GM21390 (cell line): ENCODE data around the gene CIT.
"Not testable (repeated sequence)": the region's sequence is repeated elsewhere in the genome, so short reads cannot be mapped to it uniquely, and the experiment has no call there.

Source experiments
- ATAC-seq: cut with Tn5 transposase; IDR thresholded peaks from one replicate; pipeline ENCODE4 v1.9.1; 2021; ENCODE audit not compliant: unreplicated experiment

Gene CIT

GRCh38 chr12:119706427-119706826, 170.7 kb downstream of the CIT start:
- ATAC-seq: not testable (repeated sequence)

- no peak for ATAC-seq
Observed at GRCh38 chr12:119705182-119705581, 171.9 kb downstream of the CIT start.

DNA sequence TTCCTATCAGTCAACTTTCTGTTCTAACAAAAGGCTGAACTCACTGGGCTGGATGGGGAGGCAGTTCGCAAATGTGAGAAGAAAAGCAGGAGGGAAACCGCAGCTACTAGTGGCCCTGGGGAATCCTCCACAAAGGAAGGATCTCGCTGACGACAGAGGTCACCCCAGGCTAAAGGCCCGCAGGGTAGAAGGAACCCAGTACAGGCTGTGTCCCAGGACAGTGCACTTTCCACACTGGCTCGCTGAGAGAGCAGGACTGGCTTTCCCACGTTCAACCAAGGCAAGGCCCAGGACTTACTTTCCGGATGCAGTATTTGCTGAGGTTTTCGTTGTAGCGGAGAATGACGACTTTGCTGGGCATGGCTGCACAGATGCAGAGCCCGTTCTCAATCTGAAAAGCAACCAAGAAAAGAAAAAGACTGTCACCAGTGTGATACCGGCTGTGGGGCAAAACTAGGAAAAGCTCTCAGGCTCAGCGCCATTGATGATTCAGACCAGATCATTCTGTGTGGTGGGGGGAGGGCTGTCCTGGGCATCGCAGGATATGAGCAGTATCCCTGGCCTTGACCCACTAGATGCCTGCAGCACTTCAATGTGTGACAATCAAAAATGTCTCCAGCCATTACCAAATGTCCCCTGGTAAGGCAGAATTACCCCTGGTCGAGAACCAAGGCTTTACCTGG, 172.9 kb downstream of the CIT start:
- ATAC-seq: no peak

GRCh38 chr12:119700078-119700477, 177.0 kb downstream of the CIT start:
- no peak for ATAC-seq

DNA sequence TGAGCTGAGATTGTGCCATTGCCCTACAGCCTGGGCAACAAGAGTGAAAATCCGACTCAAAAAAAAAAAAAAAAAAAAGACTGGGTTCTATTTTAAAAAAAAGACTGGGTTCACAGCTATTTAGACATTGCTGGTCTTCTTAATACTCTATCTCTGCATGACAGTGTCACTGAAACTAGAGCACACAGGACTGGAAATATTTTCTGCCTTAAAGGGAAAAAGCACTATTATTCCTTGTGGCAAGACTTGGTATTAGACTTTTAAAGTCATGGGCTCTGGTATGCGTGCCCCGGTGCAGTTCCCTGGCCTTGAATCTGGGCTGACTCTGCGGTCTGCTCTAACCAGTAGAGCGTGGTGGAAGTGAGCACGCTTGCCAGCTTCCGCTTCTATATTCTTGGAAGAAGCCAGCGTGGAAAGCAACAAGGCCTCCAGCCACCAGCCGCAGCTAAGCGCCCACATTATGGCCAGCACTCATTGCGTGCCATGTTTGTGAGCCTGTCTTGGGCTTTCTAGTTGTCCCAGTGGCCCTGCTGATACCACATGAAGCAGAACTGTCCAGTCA, 177.8 kb downstream of the CIT start:
- ATAC-seq: no peak

DNA sequence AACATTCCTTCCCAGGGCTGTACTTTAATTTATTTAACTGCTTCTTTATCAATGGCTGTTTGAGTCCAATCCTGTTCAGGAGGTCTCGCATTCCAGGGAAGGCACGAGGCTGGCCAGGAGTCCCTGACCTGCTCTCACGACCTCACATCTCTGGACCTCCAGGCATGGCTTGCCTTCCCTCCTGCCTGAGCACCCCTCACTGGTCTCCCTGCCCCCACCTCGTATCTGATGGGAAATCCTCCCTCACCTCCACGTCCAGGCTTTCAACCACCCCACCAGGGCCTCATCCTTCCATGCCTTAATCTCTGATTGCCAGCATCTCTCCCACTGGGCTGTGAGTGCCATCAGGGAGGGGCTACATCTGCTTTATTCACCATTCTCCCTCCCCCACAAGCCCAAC, 180.2 kb downstream of the CIT start:
- no peak for ATAC-seq

DNA sequence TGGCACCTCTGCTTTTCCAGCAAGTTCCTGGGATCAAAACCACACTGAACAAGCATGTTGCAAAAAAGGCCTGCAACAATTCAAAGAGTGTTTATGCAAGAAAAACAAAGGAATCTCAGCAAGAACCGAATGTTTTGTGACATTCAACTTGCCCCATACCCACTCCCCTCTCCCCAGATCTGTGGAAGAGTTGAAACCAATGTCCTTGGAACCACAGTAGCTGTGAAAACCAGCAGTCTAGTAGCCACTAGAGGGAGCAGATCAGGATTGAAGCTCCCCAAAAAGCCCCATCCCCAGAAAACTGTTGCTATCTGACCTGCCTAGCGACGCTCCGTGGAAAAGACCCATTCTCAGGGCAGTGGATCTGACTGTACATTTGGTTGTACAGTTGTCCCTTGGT, 182.1 kb downstream of the CIT start:
- no peak for ATAC-seq

DNA sequence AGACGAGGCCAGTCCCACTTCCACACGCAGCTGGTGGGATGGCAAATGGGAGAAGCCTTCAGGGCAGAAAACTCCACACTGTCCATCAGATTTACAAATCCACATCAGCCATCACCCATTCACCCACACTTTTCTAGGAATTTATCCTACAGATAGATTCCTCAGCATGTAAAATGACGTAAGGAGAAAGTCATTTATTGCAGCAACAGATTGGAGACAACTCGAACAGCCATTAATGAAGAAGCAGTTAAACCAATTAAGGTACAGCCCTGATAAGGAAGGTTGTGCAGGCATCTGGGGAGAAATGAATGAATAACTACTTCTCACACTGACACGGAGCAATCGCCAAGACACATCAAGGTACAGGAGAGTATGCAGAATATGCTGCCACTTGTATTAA, 183.0 kb downstream of the CIT start:
- no peak for ATAC-seq

GRCh38 chr12:119693511-119693910, 183.6 kb downstream of the CIT start:
- ATAC-seq: no peak

GRCh38 chr12:119692997-119693396, 184.1 kb downstream of the CIT start:
- ATAC-seq: no peak

DNA sequence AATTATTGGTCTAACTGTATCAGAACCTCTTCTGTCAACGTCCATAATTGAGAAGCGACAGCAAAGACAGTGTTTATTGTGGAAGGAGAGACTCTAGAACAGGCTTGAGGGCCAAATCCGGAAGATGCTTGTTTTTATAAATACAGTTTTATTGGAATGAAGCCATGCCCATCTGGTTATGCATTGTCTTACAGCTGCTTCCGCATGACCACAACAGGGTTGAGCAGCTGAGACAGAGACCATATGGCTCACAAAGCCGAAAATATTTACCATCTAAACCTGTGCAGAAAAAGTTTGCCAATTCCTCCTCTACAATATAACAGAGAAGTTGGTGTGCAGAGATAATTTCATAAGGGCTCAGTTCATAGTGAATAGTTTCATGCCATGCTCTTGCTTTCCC, 184.7 kb downstream of the CIT start:
- no peak for ATAC-seq

DNA sequence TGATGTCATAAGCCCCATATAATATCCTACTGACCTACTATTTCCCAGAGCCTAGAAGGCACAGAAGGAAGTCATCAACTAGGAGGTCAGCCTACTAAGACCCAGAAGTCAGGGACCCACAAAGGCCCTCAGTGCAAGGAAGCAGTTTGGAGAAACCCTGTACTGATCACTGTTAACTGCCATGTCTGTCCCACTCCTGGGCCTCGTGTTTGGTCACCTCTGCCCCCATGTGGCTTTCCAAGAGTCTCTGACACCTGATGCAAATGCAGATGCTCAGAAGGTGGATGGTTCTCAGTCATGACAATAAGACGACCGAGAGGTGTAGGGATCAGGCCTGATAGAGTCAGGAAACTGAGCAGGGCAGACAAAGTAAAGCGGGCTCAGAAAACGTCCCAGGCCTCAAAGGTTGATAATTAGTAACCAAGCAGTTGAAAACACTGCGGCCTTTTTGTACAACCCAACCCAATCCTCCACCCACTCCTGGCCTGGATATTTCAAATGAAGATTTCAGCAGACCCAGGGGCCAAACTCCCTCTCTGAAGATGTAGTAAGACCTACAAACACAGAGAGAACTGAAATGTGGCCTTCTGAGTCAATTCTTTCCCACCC, 185.8 kb downstream of the CIT start:
- no peak for ATAC-seq

DNA sequence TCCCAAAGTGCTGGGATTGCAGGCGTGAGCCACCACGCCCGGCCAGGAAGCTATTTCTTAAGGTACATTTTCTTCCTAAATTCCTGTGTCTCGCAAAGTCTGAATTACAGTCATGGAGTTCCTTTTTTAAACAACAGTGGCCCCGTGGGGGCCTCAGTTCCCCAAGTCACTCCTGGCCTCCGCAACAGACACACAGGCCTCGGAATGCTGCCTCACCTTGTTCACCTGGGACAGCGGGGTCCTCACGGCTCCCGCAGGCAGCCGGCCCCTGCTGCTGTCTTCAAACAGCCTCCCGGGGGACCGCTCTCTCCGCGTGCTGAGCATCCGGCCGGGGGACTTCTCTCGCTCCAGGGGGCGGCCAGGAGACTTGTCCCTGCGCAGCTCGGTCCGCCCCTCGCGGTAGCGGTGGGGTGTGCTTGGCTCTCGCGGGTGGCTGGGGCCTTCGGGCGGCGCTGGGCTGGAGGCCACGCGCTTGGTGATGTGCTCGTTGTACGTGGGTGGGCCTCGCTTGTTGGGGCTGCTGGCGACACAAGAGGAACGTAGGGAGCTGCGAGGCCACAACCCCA, 187.1 kb downstream of the CIT start:
- no peak for ATAC-seq

DNA sequence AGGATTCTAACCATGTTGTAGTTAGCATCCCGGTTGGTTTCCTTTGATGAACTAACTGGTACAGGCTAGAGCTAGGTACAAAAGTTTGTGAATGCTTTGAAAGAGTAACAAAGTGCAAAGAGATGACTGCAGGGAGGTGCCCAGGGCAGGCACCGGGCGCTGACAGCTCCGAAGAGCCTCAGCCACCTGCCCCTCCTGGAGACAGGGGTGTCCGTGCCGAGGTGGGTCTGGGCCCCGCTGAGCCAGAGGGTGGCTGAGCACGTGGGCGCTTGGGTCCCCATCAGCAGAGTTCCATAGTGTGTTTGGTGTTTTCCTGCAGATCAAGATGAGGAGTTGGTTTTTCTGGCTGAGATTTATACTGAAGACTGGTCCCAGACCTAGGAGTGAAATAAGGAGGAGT, 189.2 kb downstream of the CIT start:
- no peak for ATAC-seq

DNA sequence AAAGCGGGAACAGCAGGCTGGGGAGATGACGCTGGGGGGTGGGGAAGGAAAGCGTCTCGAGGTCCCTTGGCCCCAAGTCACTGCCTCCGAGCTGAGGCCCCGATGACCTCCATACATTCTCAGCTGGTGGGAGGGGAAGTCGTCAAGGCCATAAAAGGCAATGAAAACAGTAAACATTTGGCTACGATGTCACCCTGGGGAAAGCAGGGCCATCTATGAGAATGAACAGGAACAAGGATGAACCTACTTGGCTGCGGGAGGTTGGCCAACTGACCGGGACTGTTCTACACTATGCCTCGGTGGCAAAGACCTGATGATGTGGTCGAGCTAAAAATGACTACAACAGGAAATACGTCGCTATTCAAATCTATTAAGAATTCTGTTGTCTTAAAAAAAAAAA, 189.7 kb downstream of the CIT start:
- ATAC-seq: no peak

GRCh38 chr12:119686776-119687175, 190.3 kb downstream of the CIT start:
- ATAC-seq: no peak

DNA sequence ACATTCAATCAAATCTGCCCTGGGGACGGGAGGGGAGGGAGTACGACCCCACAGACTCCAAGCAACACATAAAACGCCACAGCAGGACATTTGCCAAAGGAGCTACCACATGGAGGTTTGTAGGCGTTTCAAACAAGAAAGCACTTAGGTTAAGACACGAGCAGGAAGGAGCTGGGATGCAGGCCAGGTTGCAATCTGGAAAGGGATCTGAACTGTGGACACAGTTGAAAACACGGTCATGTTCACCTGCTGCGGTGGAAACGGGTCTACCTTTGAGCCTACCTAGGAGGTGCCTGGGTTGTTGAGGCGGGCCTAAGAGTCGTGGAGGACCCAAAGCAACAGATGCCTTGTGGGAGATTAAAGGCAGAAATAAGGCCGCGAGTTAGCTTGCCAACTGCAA, 190.8 kb downstream of the CIT start:
- ATAC-seq: no peak

- ATAC-seq: no peak
Observed at GRCh38 chr12:119685375-119685774, 191.7 kb downstream of the CIT start.

DNA sequence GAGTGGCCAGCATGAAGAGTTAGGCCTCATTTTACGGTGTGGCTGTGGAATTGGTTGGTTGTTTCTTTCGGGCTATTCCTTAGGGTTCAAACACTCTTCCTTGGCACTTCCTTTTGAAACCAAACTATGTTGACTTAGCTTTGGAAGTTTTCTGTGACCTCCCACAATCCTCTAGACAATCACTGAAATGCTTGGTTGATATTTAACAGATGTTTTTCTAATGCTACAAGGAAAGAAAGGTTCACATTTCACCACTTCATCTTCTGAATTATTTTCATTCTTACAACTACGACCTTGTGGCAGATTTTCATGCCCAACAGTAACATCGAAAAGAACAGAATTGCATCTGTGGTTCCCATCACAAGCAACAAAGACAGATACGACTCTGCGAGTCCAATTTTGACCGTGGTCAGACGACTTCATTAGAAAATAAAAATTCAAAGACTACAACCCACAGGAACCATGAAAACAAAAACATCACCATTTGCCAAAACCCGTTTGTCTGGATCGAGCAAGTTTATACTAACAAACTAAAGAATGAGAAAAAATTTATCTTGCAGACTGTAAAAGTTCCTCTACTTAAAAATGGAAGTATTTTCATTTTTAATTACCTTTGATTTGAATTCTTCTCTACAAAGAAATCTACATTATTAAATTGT, 192.3 kb downstream of the CIT start:
- no peak for ATAC-seq

- ATAC-seq: no peak
Observed at GRCh38 chr12:119683816-119684215, 193.3 kb downstream of the CIT start.

DNA sequence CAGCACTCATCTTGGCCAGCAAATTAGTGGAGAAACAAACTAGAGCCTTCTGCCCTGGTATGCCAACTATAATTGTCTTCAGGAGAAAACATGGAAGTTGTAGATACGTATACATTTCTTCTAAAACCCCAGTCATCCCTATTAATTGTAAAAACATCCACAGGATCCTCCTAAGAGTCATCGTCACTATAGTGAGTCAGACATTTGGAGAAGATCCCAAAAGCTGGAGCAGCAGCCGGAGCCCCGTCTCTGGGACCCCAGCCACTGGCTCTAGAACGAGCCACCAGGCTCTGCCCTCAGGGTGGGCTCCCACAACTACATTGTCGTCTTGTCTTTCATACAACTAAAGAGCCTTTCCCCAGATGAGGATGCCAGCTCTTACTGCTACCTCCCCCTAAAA, 193.7 kb downstream of the CIT start:
- ATAC-seq: no peak
